Type B pancreatic cell (in vitro differentiated cells): ENCODE data around the gene CDH15. TPM values are rescaled to one million over a fixed set of nuclear protein-coding genes. Genes with fewer than 3 reads are reported as not detected.
A peak's percentile ranks its signal among the peaks of the same experiment; 100 is the strongest.
"Not testable (repeated sequence)": the region's sequence is repeated elsewhere in the genome, so short reads cannot be mapped to it uniquely, and the experiment has no call there.

Source experiments
- DNase-seq: peaks from one replicate; pipeline ENCODE4 v3.0.0; 2021; ENCODE audit warnings: mixed read lengths; ENCODE audit not compliant: unreplicated experiment; ENCODE audit errors: extremely low spot score
- H3K27ac Mint-ChIP-seq: 2 replicates; pipeline ENCODE4 v1.8.0; 2021; ENCODE audit warnings: mild to moderate bottlenecking, mixed read lengths
- H3K27me3 Mint-ChIP-seq: 2 replicates; pipeline ENCODE4 v1.8.0; 2021; ENCODE audit warnings: mixed read lengths
- H3K36me3 Mint-ChIP-seq: 2 replicates; pipeline ENCODE4 v1.8.0; 2021; ENCODE audit warnings: mixed read lengths
- H3K4me1 Mint-ChIP-seq: one replicate; pipeline ENCODE4 v1.8.0; 2021; ENCODE audit warnings: mixed read lengths; ENCODE audit not compliant: unreplicated experiment
- H3K4me3 Mint-ChIP-seq: 2 replicates; pipeline ENCODE4 v1.8.0; 2021; ENCODE audit warnings: mild to moderate bottlenecking, mixed read lengths
- H3K9me3 Mint-ChIP-seq: 2 replicates; pipeline ENCODE4 v1.8.0; 2021; ENCODE audit warnings: mixed read lengths
- total RNA-seq: library from RNA; stranded (reverse); gene quantifications from 2 replicates; pipeline ENCODE4 v1.2.1, GENCODE V29; 2021; ENCODE audit warnings: low replicate concordance
- TF ChIP-seq, protein P1 (sequence below): fragments of 200-600 bp; sonication (generic); conservative IDR thresholded peaks from 2 replicates; pipeline ENCODE4 v1.5.0; 2021; ENCODE audit warnings: antibody characterized with exemption, mild to moderate bottlenecking

CDH15 gene
- total RNA-seq, 1 donor from 2014 or later, result 5.0 TPM

- no peaks in the 10 kb centered on the region for H3K4me1 Mint-ChIP-seq
- H3K27me3 Mint-ChIP-seq, result peaks cover 19% of the 10 kb centered on the region
- TF ChIP-seq, protein P1, sequence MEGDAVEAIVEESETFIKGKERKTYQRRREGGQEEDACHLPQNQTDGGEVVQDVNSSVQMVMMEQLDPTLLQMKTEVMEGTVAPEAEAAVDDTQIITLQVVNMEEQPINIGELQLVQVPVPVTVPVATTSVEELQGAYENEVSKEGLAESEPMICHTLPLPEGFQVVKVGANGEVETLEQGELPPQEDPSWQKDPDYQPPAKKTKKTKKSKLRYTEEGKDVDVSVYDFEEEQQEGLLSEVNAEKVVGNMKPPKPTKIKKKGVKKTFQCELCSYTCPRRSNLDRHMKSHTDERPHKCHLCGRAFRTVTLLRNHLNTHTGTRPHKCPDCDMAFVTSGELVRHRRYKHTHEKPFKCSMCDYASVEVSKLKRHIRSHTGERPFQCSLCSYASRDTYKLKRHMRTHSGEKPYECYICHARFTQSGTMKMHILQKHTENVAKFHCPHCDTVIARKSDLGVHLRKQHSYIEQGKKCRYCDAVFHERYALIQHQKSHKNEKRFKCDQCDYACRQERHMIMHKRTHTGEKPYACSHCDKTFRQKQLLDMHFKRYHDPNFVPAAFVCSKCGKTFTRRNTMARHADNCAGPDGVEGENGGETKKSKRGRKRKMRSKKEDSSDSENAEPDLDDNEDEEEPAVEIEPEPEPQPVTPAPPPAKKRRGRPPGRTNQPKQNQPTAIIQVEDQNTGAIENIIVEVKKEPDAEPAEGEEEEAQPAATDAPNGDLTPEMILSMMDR, result no peak
- H3K27ac Mint-ChIP-seq, result peak overlapping the region; percentile 50
- H3K4me3 Mint-ChIP-seq, result peak overlapping the region; percentile 31
- H3K36me3 Mint-ChIP-seq, result no peaks in the 10 kb centered on the region
- H3K9me3 Mint-ChIP-seq, result no peaks in the 10 kb centered on the region
- no peak for DNase-seq
Measured at GRCh38 chr16:89189358-89190025, 17.9 kb downstream of the CDH15 start.

GRCh38 chr16:89190150-89190958, 18.8 kb downstream of the CDH15 start:
- Mint-ChIP-seq H3K4me1 (no peaks in the 10 kb centered on the region), H3K4me3 (peak overlapping the region; percentile 31), H3K27me3 (peaks cover 17% of the 10 kb centered on the region), H3K9me3 (no peaks in the 10 kb centered on the region), H3K27ac (no peak overlapping the region), H3K36me3 (no peaks in the 10 kb centered on the region)
- TF ChIP-seq, protein P1, result no peak
- no peak for DNase-seq

GRCh38 chr16:89191033-89191900, 19.7 kb downstream of the CDH15 start:
- no peak for DNase-seq
- H3K4me1 Mint-ChIP-seq, result no peaks in the 10 kb centered on the region
- H3K27me3 Mint-ChIP-seq, result peaks cover 17% of the 10 kb centered on the region
- no peaks in the 10 kb centered on the region for H3K9me3 Mint-ChIP-seq
- no peaks in the 10 kb centered on the region for H3K36me3 Mint-ChIP-seq
- TF ChIP-seq, protein P1, result no peak
- no peak overlapping the region for H3K27ac Mint-ChIP-seq
- peak overlapping the region; percentile 57 for H3K4me3 Mint-ChIP-seq

DNA sequence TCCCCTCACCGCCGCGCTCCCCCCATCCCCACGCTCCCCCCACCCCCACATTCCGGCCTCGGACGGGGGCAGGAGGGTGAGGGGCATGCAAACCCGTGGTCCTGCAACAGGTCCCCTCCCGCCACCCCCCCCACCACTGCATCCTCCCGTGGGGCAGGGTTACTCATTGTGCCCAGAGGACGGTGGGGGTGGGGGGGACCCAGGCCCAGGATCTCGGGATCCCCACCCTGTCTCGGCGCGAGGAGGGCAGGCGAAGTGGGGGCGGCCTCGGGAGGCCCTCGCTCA, 20.3 kb downstream of the CDH15 start:
- no peaks in the 10 kb centered on the region for H3K4me1 Mint-ChIP-seq
- no peaks in the 10 kb centered on the region for H3K36me3 Mint-ChIP-seq
- TF ChIP-seq, protein P1, result no peak
- no peak overlapping the region for H3K27ac Mint-ChIP-seq
- H3K4me3 Mint-ChIP-seq, result no peak overlapping the region
- no peaks in the 10 kb centered on the region for H3K9me3 Mint-ChIP-seq
- DNase-seq, result no peak
- H3K27me3 Mint-ChIP-seq, result peaks cover 17% of the 10 kb centered on the region

GRCh38 chr16:89192186-89192955, 20.8 kb downstream of the CDH15 start:
- H3K36me3 Mint-ChIP-seq, H3K4me3 Mint-ChIP-seq, H3K4me1 Mint-ChIP-seq, H3K9me3 Mint-ChIP-seq, H3K27ac Mint-ChIP-seq, DNase-seq: not testable (repeated sequence)
- H3K27me3 Mint-ChIP-seq, result peaks cover 15% of the 10 kb centered on the region
